G401 (cell line): ENCODE results near the gene LGALS13. TPM values are rescaled to one million over a fixed set of nuclear protein-coding genes. Genes with fewer than 3 reads are reported as not detected.
"Not testable (repeated sequence)": the region's sequence is repeated elsewhere in the genome, so short reads cannot be mapped to it uniquely, and the experiment has no call there.

Experiments used
- DNase-seq: peaks from one replicate; pipeline ENCODE4 v3.0.0-alpha.2; 2015; ENCODE audit warnings: low spot score
- in situ Hi-C: cut with HindIII; loops from 2 replicates; pipeline ENCODE4 v1.10.0; 2016; ENCODE audit warnings: low sequenced_read_pairs, mixed read lengths
- total RNA-seq: library from RNA; depleted of rRNA; stranded (reverse); fragments of >200 nt; shearing (Covaris generic); gene quantifications from 2 replicates; pipeline ENCODE4 v1.2.3, GENCODE V29; 2014; rRNA removed

LGALS13 gene
- total RNA-seq, 1 experiment from 2014 or later: not detected

DNA sequence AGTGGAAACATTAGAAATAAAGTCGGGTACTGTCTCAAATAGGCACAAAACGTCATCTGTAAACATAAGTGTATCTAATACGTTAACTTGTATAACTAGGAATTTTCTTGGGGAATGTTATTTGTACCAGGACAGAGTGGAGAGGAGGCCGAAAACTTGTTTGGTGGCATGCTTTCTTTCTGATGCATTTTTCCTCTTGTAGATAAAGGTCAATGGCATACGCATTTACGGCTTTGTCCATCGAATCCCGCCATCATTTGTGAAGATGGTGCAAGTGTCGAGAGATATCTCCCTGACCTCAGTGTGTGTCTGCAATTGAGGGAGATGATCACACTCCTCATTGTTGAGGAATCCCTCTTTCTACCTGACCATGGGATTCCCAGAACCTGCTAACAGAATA, 4.7 kb downstream of the LGALS13 start:
- DNase-seq: no peak
- in situ Hi-C loops: no loop called here

DNA sequence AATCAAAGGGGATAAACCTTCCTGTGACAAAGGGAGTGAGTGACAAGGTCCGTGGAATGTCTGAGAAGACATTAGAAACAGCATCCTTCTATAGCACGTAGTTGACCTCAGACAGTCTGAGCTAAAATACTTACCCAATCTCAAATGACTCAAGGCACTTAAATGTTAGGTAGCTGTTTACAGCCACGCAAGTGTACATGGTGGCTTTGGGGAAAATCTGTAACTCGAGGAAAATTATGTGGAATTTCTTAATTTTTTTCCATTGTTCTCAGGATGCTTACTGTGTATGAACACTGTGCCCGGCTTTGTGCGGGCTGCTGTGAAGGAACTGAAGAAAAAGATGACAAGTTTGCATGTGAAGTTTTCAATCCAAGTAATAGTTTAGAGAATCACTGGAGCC, 5.2 kb downstream of the LGALS13 start:
- no peak for DNase-seq
- in situ Hi-C loops: no loop called here

DNA sequence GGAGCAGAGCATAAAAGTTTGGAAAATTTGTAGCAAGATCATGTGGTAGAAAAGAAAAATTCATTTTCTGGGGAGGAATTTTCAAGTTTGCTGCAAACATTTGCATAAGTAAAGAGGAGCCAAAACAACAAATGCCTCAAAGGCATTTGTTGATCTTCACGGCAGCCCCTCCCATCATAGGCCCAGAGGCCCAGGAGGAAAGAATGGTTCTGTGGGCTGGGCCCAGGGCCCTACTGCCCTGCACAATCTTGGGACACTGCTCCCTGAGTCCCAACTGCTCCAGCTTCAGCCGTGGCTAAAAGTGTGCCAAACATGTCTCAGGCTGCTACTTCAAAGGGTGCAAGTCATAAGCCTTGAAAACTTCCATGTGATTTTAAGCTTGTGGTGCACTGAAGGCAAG, 11.3 kb downstream of the LGALS13 start:
- in situ Hi-C loops: no loop called here
- no peak for DNase-seq

DNA sequence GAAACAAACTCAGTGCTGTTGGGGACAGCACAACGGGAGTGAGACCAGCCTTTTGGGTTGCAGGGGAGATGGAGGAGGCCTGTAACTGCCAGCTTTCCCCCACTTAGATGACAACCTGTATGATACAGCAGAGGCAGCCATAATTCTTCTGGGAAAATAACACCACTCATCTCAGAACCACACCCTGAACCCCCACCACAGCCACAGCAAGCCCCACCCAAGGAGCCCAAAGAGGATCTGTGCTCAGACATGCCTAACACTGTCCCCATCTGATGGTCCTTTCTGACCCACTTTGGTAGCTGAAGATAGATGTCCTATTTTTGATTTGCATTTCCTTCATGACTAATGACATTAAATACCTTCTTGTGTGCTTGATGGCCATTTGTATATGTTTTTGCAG, 15.4 kb downstream of the LGALS13 start:
- in situ Hi-C loops: no loop called here
- no peak for DNase-seq

DNA sequence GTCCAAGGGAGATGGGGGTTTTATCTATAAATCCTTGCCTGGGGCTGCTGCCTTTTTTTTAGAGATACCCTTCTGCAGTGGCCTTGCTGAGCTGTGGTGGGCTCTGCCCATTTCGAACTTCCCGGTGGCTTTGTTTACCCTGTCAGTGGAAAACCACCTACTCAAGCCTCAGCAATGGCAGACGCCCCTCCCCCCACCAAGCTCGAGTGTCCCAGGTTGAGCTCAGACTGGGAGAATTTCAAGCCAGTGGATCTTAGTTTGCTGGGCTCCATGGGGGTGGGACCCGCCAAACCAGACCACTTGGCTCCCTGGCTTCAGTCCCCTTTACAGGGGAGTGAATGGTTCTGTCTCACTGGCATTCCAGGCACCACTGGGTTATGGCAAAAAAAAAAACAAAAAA, 21.6 kb downstream of the LGALS13 start:
- in situ Hi-C loops: no loop called here
- DNase-seq: no peak

DNA sequence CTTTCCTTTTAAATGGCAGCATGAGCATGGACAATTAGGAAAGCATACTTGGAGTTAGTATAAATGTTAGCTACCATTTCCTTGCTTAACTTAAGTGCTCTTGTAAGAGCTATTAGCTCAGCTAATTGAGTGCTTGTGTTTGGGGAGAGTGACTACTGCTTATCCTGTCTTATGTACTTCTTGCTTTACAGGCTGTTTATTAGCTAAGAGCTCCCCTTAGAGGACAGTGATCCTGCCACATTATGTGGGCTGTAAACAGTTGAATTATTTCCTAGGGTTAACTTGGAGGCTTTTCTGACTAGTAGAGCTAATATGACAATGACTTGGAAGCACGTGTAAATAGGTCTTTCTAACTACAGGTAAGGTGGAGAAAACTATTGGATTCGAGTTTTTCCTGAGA, 25.3 kb downstream of the LGALS13 start:
- DNase-seq, in situ Hi-C loops: not testable (repeated sequence)

DNA sequence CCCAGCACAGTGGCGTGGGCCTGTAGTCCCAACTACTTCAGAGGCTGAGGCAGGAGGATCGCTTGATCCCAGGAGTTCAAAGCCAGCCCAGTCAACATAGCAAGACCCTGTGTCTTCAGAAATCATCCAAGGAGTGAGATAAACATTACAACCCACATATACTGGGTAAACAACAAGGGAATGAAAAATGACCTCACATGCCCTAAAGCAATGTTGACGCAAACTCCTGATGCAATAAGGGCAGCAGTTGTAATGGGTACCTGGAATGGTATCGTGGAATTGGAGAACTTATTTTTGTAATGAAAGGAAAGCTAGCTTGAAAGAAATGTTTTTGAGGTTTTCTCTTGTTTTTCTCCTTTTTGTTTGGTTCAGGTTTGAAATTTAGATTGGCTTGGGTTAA, 28.9 kb downstream of the LGALS13 start:
- no peak for DNase-seq
- in situ Hi-C loops: no loop called here

DNA sequence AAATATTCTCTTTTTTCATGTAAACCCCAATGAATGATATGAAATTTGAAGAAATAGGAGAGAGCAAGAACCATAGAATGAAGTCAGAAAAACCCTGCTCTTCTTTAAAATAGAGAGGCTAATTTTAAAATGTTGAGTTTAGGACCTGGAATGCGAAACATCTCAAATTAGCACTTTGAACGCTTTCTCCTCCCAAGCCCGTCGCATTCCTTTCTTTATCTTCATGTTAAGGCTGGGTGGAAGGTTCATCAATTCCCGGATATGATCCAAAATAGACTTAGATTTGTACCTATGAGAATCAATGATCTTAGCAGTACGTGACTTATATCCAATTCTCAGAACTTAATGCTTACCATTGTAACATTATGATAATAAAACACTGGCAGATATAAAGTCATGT, 29.3 kb downstream of the LGALS13 start:
- DNase-seq: no peak
- in situ Hi-C loops: no loop called here

DNA sequence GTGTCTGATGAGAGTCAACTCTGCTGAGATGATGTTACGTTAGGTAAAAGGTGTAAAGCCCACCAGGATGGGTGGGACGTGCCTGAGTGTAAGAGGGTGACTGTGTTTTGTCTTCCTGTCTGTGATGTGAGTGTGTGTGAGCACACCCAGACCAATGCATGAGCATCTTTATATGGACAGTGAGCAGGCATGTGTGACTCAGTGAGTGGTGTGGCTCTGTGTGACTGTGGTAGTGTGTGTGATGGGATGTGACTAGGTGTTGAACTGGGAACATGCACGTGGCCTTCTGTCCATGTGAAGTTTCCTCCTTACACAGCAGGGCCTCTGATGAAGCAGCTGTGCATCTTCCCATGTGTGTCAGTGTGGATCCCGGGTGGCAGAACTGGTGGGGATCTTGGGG, 35.6 kb downstream of the LGALS13 start:
- no peak for DNase-seq
- in situ Hi-C loops: no loop called here

DNA sequence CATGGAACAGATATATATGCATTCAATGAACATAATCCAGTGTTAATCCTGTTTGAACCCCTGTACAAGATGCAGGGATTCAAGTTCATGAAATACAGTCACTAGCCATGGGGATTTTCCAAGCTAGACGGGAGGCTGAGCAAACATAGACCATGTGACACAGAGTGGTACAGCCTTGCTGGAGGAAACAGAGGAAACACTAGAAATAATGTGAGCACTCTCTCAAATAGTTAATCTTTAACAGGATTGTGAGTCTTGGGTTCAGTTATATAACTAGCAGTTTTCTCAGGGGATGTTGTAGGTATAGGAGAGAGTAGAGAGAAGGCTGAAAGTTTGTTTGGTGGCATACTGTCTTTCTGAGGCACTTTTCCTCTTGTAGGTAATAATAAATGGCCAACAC, 39.4 kb downstream of the LGALS13 start:
- no peak for DNase-seq
- in situ Hi-C loops: no loop called here

DNA sequence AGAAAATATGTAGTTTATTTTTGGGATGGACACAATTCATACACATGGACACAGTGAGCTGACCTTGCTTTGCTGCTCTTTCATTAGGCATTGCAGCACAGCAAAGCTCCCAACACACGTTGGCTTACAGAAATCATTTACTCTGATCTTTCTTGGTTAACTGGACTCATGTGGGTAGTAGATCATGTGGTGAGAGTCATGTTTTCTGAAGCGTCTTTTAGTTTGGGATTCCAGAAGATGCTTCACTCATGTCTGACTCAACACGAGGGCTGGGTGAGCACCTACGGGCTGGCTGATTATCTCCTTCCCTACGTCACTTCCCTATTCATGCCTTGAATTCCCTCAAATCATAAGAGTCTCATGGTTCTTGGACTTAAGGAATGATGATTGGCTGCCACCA, 41.3 kb downstream of the LGALS13 start:
- DNase-seq: no peak
- in situ Hi-C loops: no loop called here

DNA sequence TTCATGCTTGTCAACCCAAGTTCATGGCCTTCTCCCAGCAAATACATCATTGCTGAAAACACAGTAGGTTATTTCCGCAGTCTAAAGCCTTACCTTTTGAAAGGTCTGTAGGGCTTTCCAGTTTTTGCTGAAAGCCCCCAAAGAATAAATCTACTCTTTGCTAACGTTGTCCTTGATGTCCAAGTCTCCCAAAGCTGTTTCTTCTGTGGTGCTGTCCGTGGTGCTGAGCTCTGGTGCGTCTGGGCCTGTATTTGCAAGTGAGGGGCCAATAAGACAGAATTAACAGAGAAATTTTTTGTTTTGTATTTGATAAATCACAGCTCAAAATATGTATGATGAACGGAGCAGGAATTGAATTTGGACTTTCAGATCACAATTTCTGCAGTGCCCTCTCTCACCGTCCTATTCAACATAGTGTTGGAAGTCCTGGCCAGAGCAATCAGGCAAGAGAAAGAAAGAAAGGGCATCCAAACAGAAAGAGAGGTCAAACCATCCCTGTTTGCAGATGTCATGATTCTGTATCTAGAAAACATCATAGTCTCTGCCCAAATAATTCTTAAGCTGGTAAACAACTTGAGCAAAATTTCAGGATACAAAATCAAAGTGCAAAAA, 43.6 kb downstream of the LGALS13 start:
- in situ Hi-C loops: no loop called here
- no peak for DNase-seq

DNA sequence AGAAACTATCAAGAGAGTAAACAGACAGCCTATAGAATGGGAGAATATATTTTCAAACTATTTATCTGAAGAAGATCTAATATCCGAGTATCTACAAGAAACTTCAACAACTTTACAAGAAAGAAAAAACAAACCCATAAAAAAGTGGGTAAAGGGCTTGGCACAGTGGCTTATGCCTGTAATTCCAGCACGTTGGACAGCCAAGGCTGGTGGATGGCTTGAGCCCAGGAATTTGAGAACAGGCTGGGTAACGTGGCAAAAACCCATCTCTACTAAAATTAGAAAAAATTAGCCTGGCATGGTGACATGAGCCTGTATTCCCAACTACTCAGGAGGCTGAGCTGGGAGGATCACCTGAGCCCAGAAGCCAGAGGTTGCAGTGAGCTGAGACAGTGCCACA, 45.6 kb downstream of the LGALS13 start:
- in situ Hi-C loops: no loop called here
- DNase-seq: no peak

DNA sequence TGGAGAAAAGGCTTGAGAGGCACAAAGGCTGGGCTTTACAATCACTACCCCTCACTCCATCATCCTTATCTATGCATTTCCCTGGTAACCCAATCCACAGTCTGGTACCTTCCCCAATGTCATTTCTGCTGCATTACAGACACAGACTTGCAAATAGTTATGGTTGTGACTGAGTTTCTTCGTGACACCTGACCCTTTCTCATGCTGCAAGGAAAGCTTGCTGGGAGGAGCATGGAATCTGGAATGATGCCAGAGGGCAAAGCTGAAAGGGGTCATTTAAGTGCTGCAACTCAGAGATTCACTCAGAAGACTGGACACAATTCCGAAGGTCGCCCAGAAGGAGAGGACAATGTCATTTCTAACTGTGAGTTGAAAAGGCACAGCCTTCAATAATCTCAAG, 53.3 kb downstream of the LGALS13 start, which contains the start of gene LGALS16:
LGALS16 (plus strand) TSS at position 301 of the 400 bp plus-strand sequence; CDS start at position 350, 49 bp downstream.
- DNase-seq: no peak
- in situ Hi-C loops: no loop called here

Other genes starting within 250 kb of the LGALS13 start
- gene PAF1, start 211.4 kb upstream of the LGALS13 start, total RNA-seq: 54.0 and 61.7 TPM in 2 replicates
- 35.9 and 71.8 TPM in 2 replicates for gene MED29, start 211.1 kb upstream of the LGALS13 start, total RNA-seq
- gene ZFP36, start 195.7 kb upstream of the LGALS13 start, total RNA-seq: 1.1 and 1.9 TPM in 2 replicates
- 18.3 and 21.3 TPM in 2 replicates for gene PLEKHG2, start 189.9 kb upstream of the LGALS13 start, total RNA-seq
- gene RPS16, start 166.6 kb upstream of the LGALS13 start, total RNA-seq: 167 and 180 TPM in 2 replicates
- gene SUPT5H, start 156.9 kb upstream of the LGALS13 start, total RNA-seq: 84.8 and 92.4 TPM in 2 replicates
- gene TIMM50, start 121.7 kb upstream of the LGALS13 start, total RNA-seq: 159 and 162 TPM in 2 replicates
- 12.4 and 15.6 TPM in 2 replicates for gene DLL3, start 103.6 kb upstream of the LGALS13 start, total RNA-seq
- gene SELENOV, start 87.4 kb upstream of the LGALS13 start, total RNA-seq: 4.1 and 27.2 TPM in 2 replicates
- 5.3 and 15.5 TPM in 2 replicates for gene EID2B, start 69.7 kb upstream of the LGALS13 start, total RNA-seq
- gene EID2, start 62.4 kb upstream of the LGALS13 start, total RNA-seq: 19.9 and 31.4 TPM in 2 replicates
- not detected in 2 replicates for gene LGALS16, start 53.4 kb downstream of the LGALS13 start, total RNA-seq
- not detected in 2 replicates for gene LGALS14, start 102.0 kb downstream of the LGALS13 start, total RNA-seq
- not detected in 2 replicates for gene CLC, start 135.5 kb downstream of the LGALS13 start, total RNA-seq
- 0.74 TPM in 1 of 2 replicates, not detected in the other for gene LEUTX, start 176.3 kb downstream of the LGALS13 start, total RNA-seq
- gene DYRK1B, start 231.6 kb downstream of the LGALS13 start, total RNA-seq: 11.8 and 12.9 TPM in 2 replicates
- 505 and 527 TPM in 2 replicates for gene FBL, start 243.9 kb downstream of the LGALS13 start, total RNA-seq